Measurements from ENCODE around the gene TWIST2.

TWIST2 gene

GRCh38 chr2:238872628-238873380, 24.9 kb downstream of the TWIST2 start:
- DNase-seq (ENCODE audit: low spot score), result no peak

DNA sequence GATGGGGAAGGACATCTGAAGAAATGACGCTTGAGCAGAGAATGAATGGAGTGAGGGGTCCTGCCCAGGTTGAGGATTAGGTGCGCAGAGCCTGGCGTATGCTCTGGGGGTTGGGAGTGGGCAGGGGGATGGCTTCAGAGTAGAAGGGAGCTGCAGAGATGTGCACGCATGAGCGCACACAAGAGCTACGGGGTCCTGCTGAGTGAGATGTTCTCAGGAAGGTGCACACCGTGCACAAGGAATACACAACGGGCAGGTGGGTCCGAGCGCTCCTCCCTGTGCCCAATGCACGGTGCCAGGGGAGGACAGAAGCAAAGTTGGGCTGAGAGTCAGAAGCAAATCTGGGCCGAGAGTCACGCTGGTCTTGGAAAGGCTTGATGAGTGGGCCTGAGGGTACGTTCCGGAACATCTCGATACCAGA, 25.5 kb downstream of the TWIST2 start:
- DNase-seq (ENCODE audit: low spot score), result no peak

GRCh38 chr2:238873841-238874240, 26.0 kb downstream of the TWIST2 start:
- DNase-seq (ENCODE audit: low spot score), result no peak

- no peak for DNase-seq (ENCODE audit: low spot score)
Observed at GRCh38 chr2:238874330-238875050, 26.6 kb downstream of the TWIST2 start.

- DNase-seq (ENCODE audit: low spot score), result no peak
Observed at GRCh38 chr2:238875101-238875470, 27.2 kb downstream of the TWIST2 start.

DNA sequence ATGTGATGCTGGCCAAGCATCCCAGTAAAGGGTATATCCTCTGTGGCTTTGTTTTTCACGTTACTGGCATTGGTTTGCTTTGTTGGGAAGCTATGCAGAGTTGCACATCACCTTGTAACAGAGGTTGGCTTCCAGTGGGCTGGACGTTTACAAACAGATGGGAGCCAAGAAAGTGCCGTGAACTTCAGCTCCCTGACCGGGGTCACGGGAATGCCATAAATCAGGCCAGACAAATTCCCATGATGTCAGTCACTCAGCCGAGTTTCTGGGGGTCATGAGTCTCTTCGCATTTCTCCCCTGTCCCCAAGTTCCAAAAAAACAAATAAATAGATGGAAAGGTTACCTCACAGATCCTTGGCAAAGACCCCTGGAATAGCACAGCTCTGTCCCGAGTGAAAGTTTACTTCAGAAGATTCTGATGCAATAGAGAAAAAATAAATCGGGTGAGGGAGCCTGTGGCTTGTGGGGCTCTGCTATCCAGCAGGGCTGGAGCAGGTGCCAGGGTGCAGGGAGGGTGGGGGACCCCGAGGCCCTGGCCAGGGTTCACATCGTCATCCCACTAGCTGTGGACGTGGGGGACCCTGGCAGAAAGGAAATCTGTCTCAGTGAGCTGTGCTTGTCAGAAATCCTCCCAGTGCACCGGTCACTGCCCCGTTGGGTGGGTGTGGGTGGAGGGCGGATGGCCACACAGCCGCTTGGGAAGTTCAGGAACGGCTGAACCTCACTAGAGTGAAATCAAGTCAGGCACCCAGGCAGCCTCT, 27.8 kb downstream of the TWIST2 start:
- no peak for DNase-seq (ENCODE audit: low spot score)

GRCh38 chr2:238876232-238876630, 28.3 kb downstream of the TWIST2 start:
- no peak for DNase-seq (ENCODE audit: low spot score)

- no peak for DNase-seq (ENCODE audit: low spot score)
Observed at GRCh38 chr2:238878051-238878735, 30.3 kb downstream of the TWIST2 start.

DNA sequence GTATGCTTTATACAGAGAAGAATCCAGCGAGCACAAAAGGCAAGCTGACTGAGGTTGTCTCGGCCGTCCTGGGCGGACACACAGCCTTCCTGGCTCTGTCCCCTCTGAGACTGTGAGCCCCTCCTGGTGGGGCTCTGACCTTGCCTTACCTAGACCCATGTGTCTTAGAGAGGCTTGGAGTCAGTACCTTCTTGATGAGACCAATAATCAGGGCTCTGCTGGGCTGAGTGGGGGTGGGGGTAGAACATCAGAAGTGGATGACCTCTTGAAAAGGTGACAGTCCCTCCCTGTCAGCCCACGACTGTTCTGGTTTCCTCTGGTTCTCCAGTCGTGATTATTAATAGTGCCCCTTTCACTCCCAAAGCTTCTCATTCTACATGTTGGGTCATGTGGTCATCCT, 31.2 kb downstream of the TWIST2 start:
- no peak for DNase-seq (ENCODE audit: low spot score)

DNA sequence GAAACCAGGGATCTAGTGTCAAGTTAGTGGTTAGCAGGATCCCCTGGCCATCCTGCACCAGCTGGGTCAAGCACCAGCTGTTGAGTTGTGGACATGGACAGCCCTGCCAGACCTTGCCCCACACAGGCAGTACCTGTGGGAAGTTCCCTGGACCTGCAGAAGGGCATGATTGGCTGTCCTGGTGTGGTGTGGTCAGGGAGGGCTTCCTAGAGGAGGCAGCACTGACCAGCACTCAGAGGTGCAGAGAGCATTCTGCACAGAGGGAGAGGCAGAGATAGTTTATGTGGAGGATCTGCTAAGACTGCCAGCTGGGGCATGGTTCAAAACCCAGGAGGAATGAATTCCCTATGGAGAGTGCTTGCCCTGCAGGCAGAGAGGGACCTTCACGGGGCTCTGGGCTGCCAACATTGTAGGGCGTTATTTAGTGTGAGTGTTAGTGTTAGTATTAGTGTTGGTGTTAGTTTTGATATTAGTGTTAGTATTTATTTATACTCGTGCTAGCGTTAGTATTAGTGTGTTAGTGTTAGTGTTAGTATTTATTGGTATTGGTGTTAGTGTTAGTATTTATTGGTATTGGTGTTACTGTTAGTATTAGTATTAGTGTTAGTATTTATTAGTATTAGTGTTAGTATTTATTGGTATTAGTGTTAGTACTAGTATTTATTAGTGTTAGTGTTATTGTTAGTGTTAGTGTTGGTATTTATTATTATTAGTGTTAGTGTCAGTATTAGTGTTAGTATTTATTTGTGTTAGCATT, 31.9 kb downstream of the TWIST2 start:
- no peak for DNase-seq (ENCODE audit: low spot score)

- no peak for DNase-seq (ENCODE audit: low spot score)
Observed at GRCh38 chr2:238881353-238882081, 33.6 kb downstream of the TWIST2 start.

DNA sequence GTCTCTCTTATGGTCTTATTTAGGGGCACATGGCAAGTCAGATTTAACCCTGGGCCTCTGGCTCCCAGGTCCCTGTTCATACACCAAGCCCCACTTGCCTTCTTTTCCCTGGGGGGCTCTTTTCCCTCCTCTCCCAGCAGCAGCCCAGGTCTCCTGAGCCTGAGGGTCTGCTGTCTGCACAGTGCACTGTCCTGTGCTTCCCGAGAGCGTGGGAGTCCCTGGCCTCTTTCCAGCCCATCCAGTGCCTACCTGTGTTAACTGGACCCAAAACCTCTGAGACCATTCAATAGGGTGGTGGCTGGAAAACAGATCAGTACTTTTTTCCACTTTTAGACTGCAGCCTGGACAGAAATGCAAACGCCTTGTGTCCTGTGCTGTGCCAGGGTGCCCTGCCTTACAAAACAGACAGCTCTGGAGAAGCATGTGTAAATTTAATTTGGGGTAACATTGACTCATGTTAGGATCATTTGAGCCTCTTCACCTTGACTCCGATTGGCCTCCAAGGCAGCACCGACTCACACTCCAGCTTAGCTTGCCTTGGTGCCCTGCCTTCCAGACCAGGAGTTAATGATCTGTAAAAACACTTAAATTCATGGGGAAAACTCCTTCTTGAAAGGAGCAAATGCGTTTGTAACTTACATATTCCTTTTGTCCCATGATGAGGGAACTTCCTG, 34.3 kb downstream of the TWIST2 start:
- DNase-seq (ENCODE audit: low spot score), result no peak

DNA sequence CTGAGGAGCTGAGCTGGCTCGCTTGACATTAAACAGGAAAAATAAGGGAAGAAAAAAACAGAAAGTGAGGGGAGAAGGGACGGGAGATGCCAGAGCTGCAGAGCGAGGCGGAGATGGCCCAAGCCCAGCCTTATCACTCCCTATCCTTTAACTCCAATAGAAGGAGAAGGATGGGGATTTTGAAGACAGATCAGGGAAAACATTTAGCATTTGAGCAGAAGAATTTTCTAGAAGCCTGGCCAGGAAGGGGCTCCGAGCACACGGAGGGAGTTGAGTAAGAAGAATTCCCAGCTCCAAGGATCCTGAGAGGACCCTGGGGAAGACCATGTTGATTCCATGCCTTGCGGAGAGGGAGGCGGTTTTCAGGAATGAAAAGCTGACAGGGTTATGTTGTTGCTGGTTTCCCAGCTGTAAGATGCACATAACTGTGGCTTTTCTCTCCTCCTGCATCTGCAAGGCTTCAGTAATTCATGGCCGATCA, 35.6 kb downstream of the TWIST2 start:
- no peak for DNase-seq (ENCODE audit: low spot score)

- DNase-seq (ENCODE audit: low spot score), result no peak
Observed at GRCh38 chr2:238884122-238884811, 36.4 kb downstream of the TWIST2 start.

DNA sequence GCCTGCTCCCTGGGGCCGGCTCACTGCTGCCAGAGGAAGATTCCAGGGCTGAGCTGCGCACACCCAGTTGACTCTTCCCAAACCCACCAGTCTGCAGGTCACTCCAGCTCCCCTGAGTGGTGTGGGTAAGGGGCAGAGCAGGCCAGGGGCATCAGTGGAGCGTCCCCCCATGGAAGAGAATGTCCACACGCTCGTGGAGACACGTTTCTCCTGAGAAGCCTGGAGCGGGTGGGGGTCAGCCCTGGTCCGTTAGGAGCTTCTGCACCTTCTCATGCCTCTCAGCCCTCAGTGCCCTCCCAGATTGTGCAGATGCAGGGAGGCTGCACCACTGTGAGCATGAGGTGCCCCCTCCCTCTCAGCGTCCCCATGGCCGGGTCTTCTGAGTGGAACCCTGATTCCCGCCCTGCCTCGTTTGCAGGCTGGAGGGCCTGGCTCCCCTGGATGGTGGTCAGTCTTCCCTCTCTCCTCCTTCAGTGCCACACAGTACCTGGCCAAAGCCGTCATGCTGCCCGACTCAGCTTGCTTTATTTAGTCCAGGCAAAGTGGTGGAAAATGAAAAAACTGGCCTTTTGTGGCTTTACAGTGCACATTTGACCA, 37.0 kb downstream of the TWIST2 start:
- no peak for DNase-seq (ENCODE audit: low spot score)

- no peak for DNase-seq (ENCODE audit: low spot score)
Observed at GRCh38 chr2:238886453-238887094, 38.7 kb downstream of the TWIST2 start.

- DNase-seq (ENCODE audit: low spot score), result no peak
Observed at GRCh38 chr2:238887616-238888015, 39.7 kb downstream of the TWIST2 start.

GRCh38 chr2:238888781-238889180, 40.9 kb downstream of the TWIST2 start:
- DNase-seq (ENCODE audit: low spot score), result no peak

DNA sequence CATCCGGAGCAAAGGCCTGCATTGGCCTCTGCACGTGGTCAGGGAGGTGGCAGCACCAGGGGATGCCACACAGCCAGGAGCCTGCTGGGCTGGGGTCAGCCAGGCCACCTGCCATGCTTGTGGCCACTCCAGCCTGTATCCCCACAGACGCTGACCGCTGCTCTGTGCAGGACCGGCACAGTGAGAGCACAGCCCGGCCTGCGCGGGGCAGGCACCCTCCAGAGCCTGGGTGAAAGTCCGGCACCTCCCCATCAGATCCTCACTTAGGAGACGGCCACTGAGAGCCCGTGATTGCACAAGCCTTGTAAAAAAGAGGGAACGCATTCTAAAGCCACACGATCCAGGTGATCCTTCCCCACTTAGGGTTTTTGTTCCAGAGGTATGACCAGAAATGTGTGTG, 42.2 kb downstream of the TWIST2 start:
- no peak for DNase-seq (ENCODE audit: low spot score)

Data from iPS-NIHi11 (cell line).